ENCODE results near the gene DPP4.
A peak's percentile ranks its signal among the peaks of the same experiment; 100 is the strongest.

Gene DPP4

DNA sequence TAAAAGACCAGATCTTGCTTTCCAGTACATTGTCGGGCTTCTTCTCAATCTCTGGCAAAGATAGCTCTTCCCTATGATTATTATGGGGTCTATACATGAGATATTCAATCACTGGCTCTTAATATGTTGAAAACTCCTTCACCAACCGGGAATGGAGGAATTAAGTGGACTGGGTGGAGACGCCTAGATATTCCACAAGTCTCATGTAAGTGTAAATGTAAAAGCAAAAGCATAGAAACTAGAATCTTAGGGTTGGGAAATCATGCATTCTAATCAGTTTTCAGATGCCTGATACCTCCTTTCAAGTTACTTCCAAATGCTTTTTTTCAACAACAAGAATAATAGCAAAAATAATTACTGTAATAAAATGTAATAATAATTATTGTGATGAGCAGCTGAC, 38.0 kb downstream of the DPP4 start:
- Histone ChIP-seq H3K4me2 (ENCODE audit: low read length, poor library complexity, severe bottlenecking) (no peak overlapping the region), H2BK15ac (ENCODE audit: low read depth, poor library complexity, severe bottlenecking) (no peak overlapping the region), H2AFZ (ENCODE audit: low read depth, low read length) (no peak overlapping the region), H3K14ac (ENCODE audit: low read length in 2 of 2) (no peak overlapping the region), H4K91ac (ENCODE audit: low read length) (no peak overlapping the region), H2BK120ac (ENCODE audit: low read depth, low read length) (no peak overlapping the region), H2BK5ac (ENCODE audit: low read depth, low read length, poor library complexity, severe bottlenecking) (no peak overlapping the region), H2AK5ac (ENCODE audit: low read length, severe bottlenecking) (no peak overlapping the region), H3K27ac (ENCODE audit: low read length, poor library complexity, severe bottlenecking) (no peak overlapping the region), H3K36me3 (ENCODE audit: control insufficient read depth in 1 of 2, insufficient read depth in 2 of 2, low read depth in 1 of 2, low read length in 2 of 2) (peaks cover 0 to 98% of the 10 kb centered on the region in 2 experiments), H4K8ac (ENCODE audit: low read length) (no peak overlapping the region), H3K9me3 (ENCODE audit: control insufficient read depth, low read length) (no peaks in the 10 kb centered on the region), H3K4ac (ENCODE audit: low read depth in 1 of 2, low read length in 2 of 2) (no peak overlapping the region), H2BK12ac (ENCODE audit: low read length in 2 of 2) (no peak overlapping the region), H3K23ac (ENCODE audit: low read length in 2 of 2) (no peak overlapping the region), H3K79me1 (replicated peaks; ENCODE audit: low read length, poor library complexity, severe bottlenecking) (no peaks in the 10 kb centered on the region), H3K27me3 (ENCODE audit: control insufficient read depth in 1 of 2, insufficient read depth in 1 of 2, low read length in 2 of 2) (no peaks in the 10 kb centered on the region), H3K4me1 (ENCODE audit: control insufficient read depth, insufficient read depth, low read depth, low read length) (no peaks in the 10 kb centered on the region), H3K18ac (ENCODE audit: low read depth in 1 of 2, low read length in 2 of 2) (no peak overlapping the region), H3K4me3 (ENCODE audit: insufficient read depth in 1 of 2, low read depth in 1 of 2, low read length in 2 of 2) (no peak overlapping the region), H3K9ac (ENCODE audit: low read length) (no peak overlapping the region)
- 100% methylated on average over 2 of the region's 3 CpGs for WGBS
- DNase-seq = no peak

GRCh38 chr2:162030363-162031190, 43.4 kb downstream of the DPP4 start:
- H3K14ac ChIP-seq (ENCODE audit: low read length in 2 of 2) = peak overlapping the region in 1 of 2 experiments; percentile 3
- H3K9ac ChIP-seq (ENCODE audit: low read length) = peak overlapping the region; percentile 56
- no peaks in the 10 kb centered on the region for H3K9me3 ChIP-seq (ENCODE audit: control insufficient read depth, low read length)
- no peak overlapping the region for H3K4me2 ChIP-seq (ENCODE audit: low read length, poor library complexity, severe bottlenecking)
- no peak overlapping the region for H3K18ac ChIP-seq (ENCODE audit: low read depth in 1 of 2, low read length in 2 of 2)
- WGBS = 90% methylated on average over 9 of the region's 9 CpGs
- H2AFZ ChIP-seq (ENCODE audit: low read depth, low read length) = no peak overlapping the region
- peaks cover 7% of the 10 kb centered on the region for H3K4me1 ChIP-seq (ENCODE audit: control insufficient read depth, insufficient read depth, low read depth, low read length)
- no peak overlapping the region for H3K23ac ChIP-seq (ENCODE audit: low read length in 2 of 2)
- no peak overlapping the region for H2BK15ac ChIP-seq (ENCODE audit: low read depth, poor library complexity, severe bottlenecking)
- H2AK5ac ChIP-seq (ENCODE audit: low read length, severe bottlenecking) = no peak overlapping the region
- H3K27me3 ChIP-seq (ENCODE audit: control insufficient read depth in 1 of 2, insufficient read depth in 1 of 2, low read length in 2 of 2) = no peaks in the 10 kb centered on the region
- H2BK12ac ChIP-seq (ENCODE audit: low read length in 2 of 2) = no peak overlapping the region
- H4K91ac ChIP-seq (ENCODE audit: low read length) = no peak overlapping the region
- H3K79me1 ChIP-seq (replicated peaks; ENCODE audit: low read length, poor library complexity, severe bottlenecking) = no peaks in the 10 kb centered on the region
- no peak overlapping the region for H2BK120ac ChIP-seq (ENCODE audit: low read depth, low read length)
- no peak overlapping the region for H3K4ac ChIP-seq (ENCODE audit: low read depth in 1 of 2, low read length in 2 of 2)
- H3K36me3 ChIP-seq (ENCODE audit: control insufficient read depth in 1 of 2, insufficient read depth in 2 of 2, low read depth in 1 of 2, low read length in 2 of 2) = peaks cover 0 to 98% of the 10 kb centered on the region in 2 experiments
- no peak overlapping the region for H2BK5ac ChIP-seq (ENCODE audit: low read depth, low read length, poor library complexity, severe bottlenecking)
- H4K8ac ChIP-seq (ENCODE audit: low read length) = no peak overlapping the region
- no peak overlapping the region for H3K4me3 ChIP-seq (ENCODE audit: insufficient read depth in 1 of 2, low read depth in 1 of 2, low read length in 2 of 2)
- no peak overlapping the region for H3K27ac ChIP-seq (ENCODE audit: low read length, poor library complexity, severe bottlenecking)
- no peak for DNase-seq

- Histone ChIP-seq H3K4ac (ENCODE audit: low read depth in 1 of 2, low read length in 2 of 2) (no peak overlapping the region), H2BK12ac (ENCODE audit: low read length in 2 of 2) (no peak overlapping the region), H4K8ac (ENCODE audit: low read length) (no peak overlapping the region), H3K79me1 (replicated peaks; ENCODE audit: low read length, poor library complexity, severe bottlenecking) (no peaks in the 10 kb centered on the region), H3K4me2 (ENCODE audit: low read length, poor library complexity, severe bottlenecking) (no peak overlapping the region), H2BK5ac (ENCODE audit: low read depth, low read length, poor library complexity, severe bottlenecking) (no peak overlapping the region), H3K4me3 (ENCODE audit: insufficient read depth in 1 of 2, low read depth in 1 of 2, low read length in 2 of 2) (no peak overlapping the region), H3K27me3 (ENCODE audit: control insufficient read depth in 1 of 2, insufficient read depth in 1 of 2, low read length in 2 of 2) (no peaks in the 10 kb centered on the region), H4K91ac (ENCODE audit: low read length) (no peak overlapping the region), H2AK5ac (ENCODE audit: low read length, severe bottlenecking) (no peak overlapping the region), H3K9me3 (ENCODE audit: control insufficient read depth, low read length) (no peaks in the 10 kb centered on the region), H3K9ac (ENCODE audit: low read length) (no peak overlapping the region), H2BK15ac (ENCODE audit: low read depth, poor library complexity, severe bottlenecking) (no peak overlapping the region), H2AFZ (ENCODE audit: low read depth, low read length) (no peak overlapping the region), H3K27ac (ENCODE audit: low read length, poor library complexity, severe bottlenecking) (no peak overlapping the region), H3K36me3 (ENCODE audit: control insufficient read depth in 1 of 2, insufficient read depth in 2 of 2, low read depth in 1 of 2, low read length in 2 of 2) (peaks cover 0 to 97% of the 10 kb centered on the region in 2 experiments), H2BK120ac (ENCODE audit: low read depth, low read length) (no peak overlapping the region), H3K18ac (ENCODE audit: low read depth in 1 of 2, low read length in 2 of 2) (no peak overlapping the region), H3K14ac (ENCODE audit: low read length in 2 of 2) (no peak overlapping the region), H3K23ac (ENCODE audit: low read length in 2 of 2) (no peak overlapping the region), H3K4me1 (ENCODE audit: control insufficient read depth, insufficient read depth, low read depth, low read length) (peaks cover 7% of the 10 kb centered on the region)
- no peak for DNase-seq
- 74% methylated on average over 9 of the region's 9 CpGs for whole genome bisulfite sequencing
Observed at GRCh38 chr2:162029287-162029901, 44.6 kb downstream of the DPP4 start.

DNA sequence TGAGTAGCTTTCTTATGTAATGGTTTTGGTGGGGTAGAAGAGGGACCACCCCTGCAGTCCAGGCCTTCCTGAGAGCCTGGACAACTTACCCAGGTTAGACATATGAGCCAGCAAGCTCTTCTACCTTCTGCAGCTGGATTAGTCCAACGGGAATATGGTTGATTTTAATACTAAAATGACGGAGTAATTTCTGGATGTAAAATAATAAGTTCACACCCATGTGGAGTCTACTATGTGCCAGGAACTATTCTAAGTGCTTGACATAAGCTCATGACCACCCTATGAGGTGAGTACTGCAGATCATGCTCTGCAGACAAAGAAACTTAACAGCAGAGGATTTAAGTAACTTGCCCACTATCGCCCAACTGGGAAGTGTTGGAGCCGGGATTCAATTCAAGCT, 45.5 kb downstream of the DPP4 start:
- Histone ChIP-seq H2AK5ac (ENCODE audit: low read length, severe bottlenecking) (no peak overlapping the region), H3K9me3 (ENCODE audit: control insufficient read depth, low read length) (no peaks in the 10 kb centered on the region), H2BK5ac (ENCODE audit: low read depth, low read length, poor library complexity, severe bottlenecking) (no peak overlapping the region), H3K4ac (ENCODE audit: low read depth in 1 of 2, low read length in 2 of 2) (no peak overlapping the region), H3K14ac (ENCODE audit: low read length in 2 of 2) (no peak overlapping the region), H4K91ac (ENCODE audit: low read length) (no peak overlapping the region), H2BK120ac (ENCODE audit: low read depth, low read length) (no peak overlapping the region), H2BK12ac (ENCODE audit: low read length in 2 of 2) (no peak overlapping the region), H4K8ac (ENCODE audit: low read length) (no peak overlapping the region), H3K4me2 (ENCODE audit: low read length, poor library complexity, severe bottlenecking) (no peak overlapping the region), H3K18ac (ENCODE audit: low read depth in 1 of 2, low read length in 2 of 2) (no peak overlapping the region), H3K27me3 (ENCODE audit: control insufficient read depth in 1 of 2, insufficient read depth in 1 of 2, low read length in 2 of 2) (no peaks in the 10 kb centered on the region), H3K27ac (ENCODE audit: low read length, poor library complexity, severe bottlenecking) (no peak overlapping the region), H2BK15ac (ENCODE audit: low read depth, poor library complexity, severe bottlenecking) (no peak overlapping the region), H3K4me3 (ENCODE audit: insufficient read depth in 1 of 2, low read depth in 1 of 2, low read length in 2 of 2) (no peak overlapping the region), H3K79me1 (replicated peaks; ENCODE audit: low read length, poor library complexity, severe bottlenecking) (no peaks in the 10 kb centered on the region), H3K9ac (ENCODE audit: low read length) (peak overlapping the region; percentile 51), H3K4me1 (ENCODE audit: control insufficient read depth, insufficient read depth, low read depth, low read length) (peaks cover 8% of the 10 kb centered on the region), H3K23ac (ENCODE audit: low read length in 2 of 2) (no peak overlapping the region), H2AFZ (ENCODE audit: low read depth, low read length) (no peak overlapping the region), H3K36me3 (ENCODE audit: control insufficient read depth in 1 of 2, insufficient read depth in 2 of 2, low read depth in 1 of 2, low read length in 2 of 2) (peaks cover 0 to 98% of the 10 kb centered on the region in 2 experiments)
- WGBS = over 99% methylated on average over 4 of the region's 4 CpGs
- DNase-seq = no peak
